Gastroesophageal sphincter (tissue), 3 donors: ENCODE results near the gene KLHL28.

Source experiments
- CTCF ChIP-seq, 4 experiments: fragments of 200-600 bp in 2 of 4; fragments of 450-650 bp in 2 of 4; sonication (generic) in 1 of 4; IDR thresholded peaks; one replicate each; pipeline ENCODE4 v1.5.1; 2017 to 2019; ENCODE audit warnings: antibody characterized with exemption in 4 of 4, mild to moderate bottlenecking in 2 of 4, moderate library complexity in 2 of 4
- POLR2A ChIP-seq, 2 donors: fragments of 450-650 bp; IDR thresholded peaks; one replicate each; pipeline ENCODE4 v1.6.1; 2017; ENCODE audit warnings: antibody characterized with exemption in 2 of 2, mild to moderate bottlenecking in 2 of 2, moderate library complexity in 1 of 2

DNA sequence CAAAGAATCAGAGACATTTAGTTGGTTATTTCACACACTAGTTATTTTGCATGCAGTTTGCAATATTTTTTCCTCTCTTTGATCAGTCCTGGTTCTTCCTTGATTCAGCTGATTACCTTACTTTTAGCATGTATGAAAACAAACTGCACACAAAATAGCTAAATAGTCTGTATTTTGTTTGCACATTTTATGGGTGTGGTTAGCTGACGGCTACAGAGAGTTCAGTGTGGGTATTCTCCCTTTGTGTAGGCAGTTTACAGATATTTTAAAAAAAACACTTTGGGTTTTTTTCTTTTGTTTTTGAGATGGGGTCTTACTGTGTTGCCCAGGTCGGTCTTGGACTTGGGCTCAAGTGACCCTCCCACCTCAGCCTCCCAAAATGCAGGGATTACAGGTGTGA, 28.8 kb upstream of the KLHL28 start:
- no peak for TF ChIP-seq POLR2A (IDR thresholded peaks at IDR 0.05)
- TF ChIP-seq CTCF (IDR thresholded peaks at IDR 0.05) = no peak
